Left lung (tissue), 10 donors: ENCODE data around the gene TPH2. TPM values are rescaled to one million over a fixed set of nuclear protein-coding genes. Genes with fewer than 3 reads are reported as not detected.

Source experiments
- ATAC-seq: fragments of 200-7000 bp; cut with Tn5 transposase; one replicate; pipeline ENCODE4 v1.9.1; 2020; ENCODE audit warnings: moderate library complexity
- DNase-seq, 4 donors: peaks; one replicate each; pipeline ENCODE4 v3.0.0-alpha.2; 2013 to 2020
- H3K27ac ChIP-seq, 2 donors: fragments of 200-600 bp; sonication (generic) in 1 of 2; one replicate each; pipeline versions ENCODE4 v1.5.0 to v1.8.0; 2020 to 2021
- H3K27me3 ChIP-seq, 2 donors: fragments of 200-600 bp; sonication (generic) in 1 of 2; one replicate each; pipeline versions ENCODE4 v1.5.0 to v1.8.0; 2020 to 2021
- H3K36me3 ChIP-seq, 2 donors: fragments of 200-600 bp; sonication (generic) in 1 of 2; one replicate each; pipeline versions ENCODE4 v1.5.0 to v1.8.0; 2020 to 2021
- H3K4me1 ChIP-seq, 2 donors: fragments of 200-600 bp; one replicate each; pipeline ENCODE4 v1.8.0; 2021
- H3K4me3 ChIP-seq, 2 donors: fragments of 200-600 bp; sonication (generic) in 1 of 2; one replicate each; pipeline versions ENCODE4 v1.5.0 to v1.8.0; 2020 to 2021; ENCODE audit warnings: mild to moderate bottlenecking in 1 of 2
- H3K9me3 ChIP-seq, 2 donors: fragments of 200-600 bp; sonication (generic) in 1 of 2; one replicate each; pipeline versions ENCODE4 v1.5.0 to v1.8.0; 2020 to 2021
- intact Hi-C, 2 donors: fragments of 100-400 bp; cut with DNase I; formaldehyde crosslinking; loops; one replicate each; pipeline versions ENCODE4 v1.11.2 to v1.14.2; 2022
- polyA plus RNA-seq, 6 donors: library from polyadenylated mRNA; unstranded; fragments of 120-200 nt; gene quantifications; one replicate each; pipeline ENCODE4 v1.2.1, GENCODE V29; 2013; ENCODE audit not compliant: insufficient read length in 6 of 6
- total RNA-seq, 2 donors: library from RNA; stranded (reverse); fragmentation: NEBNext Ultra II Directional; extraction: Animal tissue kit (Norgen Biotek cat#: 25700); gene quantifications; one replicate each; pipeline ENCODE4 v1.2.1, GENCODE V29; 2021
- TF ChIP-seq, protein P1 (sequence below), 2 donors: fragments of 200-600 bp; sonication (generic) in 1 of 2; IDR thresholded peaks; one replicate each; pipeline versions ENCODE4 v1.5.0 to v1.8.0; 2021; ENCODE audit warnings: antibody characterized with exemption in 2 of 2
- donor health status: DM: no; HTN: yes; CAD: no.
- donor health status: DM: no; HTN: no; CAD: no.

TPH2 gene
- total and polyA plus RNA-seq, 8 donors = 0.10 to 0.52 (median 0.25) TPM; not detected in 1

DNA sequence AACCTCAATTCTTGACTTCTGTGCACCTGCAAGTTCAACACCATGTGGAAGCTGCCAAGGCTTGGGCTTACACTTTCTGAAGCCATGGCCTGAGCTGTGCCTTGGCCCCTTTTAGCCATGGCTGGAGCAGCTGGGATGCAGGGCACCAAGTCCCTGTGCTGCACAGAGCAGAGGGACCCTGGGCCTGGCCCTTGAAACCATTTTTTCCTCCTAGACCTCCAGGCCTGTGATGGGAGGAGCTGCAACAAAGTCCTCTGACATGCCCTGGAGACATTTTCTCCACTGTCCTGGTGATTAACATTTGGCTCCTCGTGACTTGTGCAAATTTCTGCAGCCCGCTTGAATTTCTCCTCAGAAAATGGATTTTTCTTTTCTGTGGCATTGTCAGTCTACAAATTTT, 132.4 kb downstream of the TPH2 start:
- Histone ChIP-seq H3K9me3 (peaks cover 0 to 21% of the 10 kb centered on the region in 2 donors), H3K4me1 (no peaks in the 10 kb centered on the region), H3K27me3 (no peaks in the 10 kb centered on the region), H3K27ac (no peak overlapping the region), H3K4me3 (no peak overlapping the region), H3K36me3 (no peaks in the 10 kb centered on the region)
- TF ChIP-seq, protein P1, sequence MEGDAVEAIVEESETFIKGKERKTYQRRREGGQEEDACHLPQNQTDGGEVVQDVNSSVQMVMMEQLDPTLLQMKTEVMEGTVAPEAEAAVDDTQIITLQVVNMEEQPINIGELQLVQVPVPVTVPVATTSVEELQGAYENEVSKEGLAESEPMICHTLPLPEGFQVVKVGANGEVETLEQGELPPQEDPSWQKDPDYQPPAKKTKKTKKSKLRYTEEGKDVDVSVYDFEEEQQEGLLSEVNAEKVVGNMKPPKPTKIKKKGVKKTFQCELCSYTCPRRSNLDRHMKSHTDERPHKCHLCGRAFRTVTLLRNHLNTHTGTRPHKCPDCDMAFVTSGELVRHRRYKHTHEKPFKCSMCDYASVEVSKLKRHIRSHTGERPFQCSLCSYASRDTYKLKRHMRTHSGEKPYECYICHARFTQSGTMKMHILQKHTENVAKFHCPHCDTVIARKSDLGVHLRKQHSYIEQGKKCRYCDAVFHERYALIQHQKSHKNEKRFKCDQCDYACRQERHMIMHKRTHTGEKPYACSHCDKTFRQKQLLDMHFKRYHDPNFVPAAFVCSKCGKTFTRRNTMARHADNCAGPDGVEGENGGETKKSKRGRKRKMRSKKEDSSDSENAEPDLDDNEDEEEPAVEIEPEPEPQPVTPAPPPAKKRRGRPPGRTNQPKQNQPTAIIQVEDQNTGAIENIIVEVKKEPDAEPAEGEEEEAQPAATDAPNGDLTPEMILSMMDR (IDR thresholded peaks at IDR 0.05) = no peak
- no peak for DNase-seq
- intact Hi-C loops = no loop called here
- no peak for ATAC-seq

DNA sequence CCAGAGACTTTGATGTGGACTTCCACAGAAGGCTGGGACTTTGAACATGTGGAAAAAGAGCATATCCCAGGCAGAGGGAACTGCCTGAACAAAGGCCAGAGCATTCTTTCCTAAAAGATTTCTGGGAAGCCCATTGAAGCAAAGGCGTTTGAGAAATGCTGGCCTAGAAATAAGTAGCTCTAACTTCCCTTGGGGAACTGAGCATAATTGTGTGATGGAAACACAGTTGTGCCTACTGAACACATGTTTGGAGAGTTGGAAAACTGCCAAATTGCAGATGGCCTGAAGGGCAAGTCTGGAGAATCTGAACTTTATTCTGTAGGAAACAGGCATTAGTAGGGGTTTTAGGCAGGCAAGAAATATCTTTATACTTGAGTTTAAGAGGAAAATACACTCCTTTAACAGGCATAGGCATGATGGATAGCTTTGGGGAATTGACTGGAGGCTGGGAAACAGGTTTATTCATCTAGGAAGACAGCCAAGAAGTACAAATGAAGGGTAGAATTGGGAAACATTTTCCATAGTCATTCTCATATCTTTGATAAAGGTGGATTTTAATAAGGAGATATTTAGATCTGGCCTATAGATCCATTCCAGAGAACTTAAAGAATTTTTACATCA, 134.1 kb downstream of the TPH2 start:
- Histone ChIP-seq H3K36me3 (no peaks in the 10 kb centered on the region), H3K9me3 (peaks cover 0 to 21% of the 10 kb centered on the region in 2 donors), H3K4me3 (no peak overlapping the region), H3K27ac (no peak overlapping the region), H3K27me3 (no peaks in the 10 kb centered on the region), H3K4me1 (no peaks in the 10 kb centered on the region)
- no peak for ATAC-seq
- DNase-seq = peak in 2 of 4 donors; percentile 10 to 16
- TF ChIP-seq, protein P1 (IDR thresholded peaks at IDR 0.05) = no peak
- intact Hi-C loops = no loop called here

DNA sequence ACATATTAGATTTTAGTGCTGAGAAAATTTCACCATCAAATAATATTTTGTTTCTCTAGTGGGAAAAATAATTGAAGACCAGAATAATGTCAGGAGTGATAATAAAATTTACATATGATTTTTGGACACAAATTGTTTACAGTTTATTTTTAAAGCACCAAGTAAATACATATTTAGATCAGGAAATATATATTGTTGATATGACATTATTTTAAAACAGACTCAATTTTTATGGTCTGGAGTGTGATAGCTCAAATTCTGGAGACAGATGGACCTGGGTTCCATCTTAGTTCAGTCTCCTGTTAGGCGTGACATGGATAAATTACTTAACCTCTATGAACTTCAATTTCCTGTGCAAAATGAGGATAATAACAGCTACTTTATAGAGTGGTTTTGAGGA, 135.4 kb downstream of the TPH2 start:
- no peak for DNase-seq

DNA sequence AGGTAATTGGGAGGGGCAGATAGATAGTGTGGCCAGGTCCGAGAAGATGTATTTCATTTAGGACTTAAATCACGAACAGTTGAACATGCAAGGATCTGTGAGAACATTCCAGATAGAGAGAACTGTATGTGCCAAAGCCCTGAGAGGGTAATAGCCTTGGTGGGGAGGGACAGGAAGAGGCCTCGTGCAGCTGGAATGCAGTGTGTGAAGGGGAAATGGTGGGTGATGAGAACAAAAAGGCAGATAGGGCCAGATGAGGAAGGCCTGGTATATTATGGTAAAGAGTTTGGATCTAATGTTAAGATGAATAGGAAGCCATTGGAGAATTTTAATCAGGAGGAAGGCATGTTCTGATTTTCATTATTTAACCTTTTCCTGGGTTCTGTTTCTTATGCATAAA, 136.3 kb downstream of the TPH2 start:
- intact Hi-C loops = no loop called here
- no peaks in the 10 kb centered on the region for H3K36me3 ChIP-seq
- ATAC-seq (no peak), DNase-seq (no peak)
- TF ChIP-seq, protein P1 (IDR thresholded peaks at IDR 0.05) = no peak
- no peaks in the 10 kb centered on the region for H3K4me1 ChIP-seq
- no peak overlapping the region for H3K27ac ChIP-seq
- H3K4me3 ChIP-seq = no peak overlapping the region
- no peaks in the 10 kb centered on the region for H3K27me3 ChIP-seq
- peaks cover 0 to 18% of the 10 kb centered on the region in 2 donors for H3K9me3 ChIP-seq

More for the DNA sequence above, 135.4 kb downstream of the TPH2 start:
- H3K27me3 ChIP-seq = no peaks in the 10 kb centered on the region
- no peak overlapping the region for H3K27ac ChIP-seq
- no peak for ATAC-seq
- TF ChIP-seq, protein P1 (IDR thresholded peaks at IDR 0.05) = no peak
- no peaks in the 10 kb centered on the region for H3K4me1 ChIP-seq
- H3K36me3 ChIP-seq = no peaks in the 10 kb centered on the region
- H3K9me3 ChIP-seq = peaks cover 0 to 21% of the 10 kb centered on the region in 2 donors
- intact Hi-C loops = no loop called here
- no peak overlapping the region for H3K4me3 ChIP-seq

DNA sequence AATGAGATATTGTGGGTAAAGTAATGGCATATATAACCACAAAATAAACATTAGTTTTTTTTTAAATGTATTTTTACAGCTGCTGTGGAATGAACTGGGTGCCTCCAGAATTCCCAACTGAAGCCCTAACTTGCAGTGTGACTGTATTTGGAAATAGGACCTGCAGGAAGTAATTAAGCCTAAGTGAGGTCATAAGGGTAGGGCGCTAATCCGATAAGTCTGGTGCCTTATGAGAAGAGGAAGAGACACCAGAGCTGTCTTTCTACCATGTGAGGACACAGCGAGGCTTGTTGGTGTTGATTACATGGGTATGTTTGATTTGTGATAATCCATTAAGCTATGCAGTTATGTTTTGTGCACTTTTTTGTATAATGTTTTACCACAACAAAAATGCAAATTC, 136.8 kb downstream of the TPH2 start:
- ATAC-seq = no peak
- H3K27ac ChIP-seq = no peak overlapping the region
- intact Hi-C loops = no loop called here

More for the DNA sequence above, 136.8 kb downstream of the TPH2 start:
- no peak overlapping the region for H3K4me3 ChIP-seq
- TF ChIP-seq, protein P1 (IDR thresholded peaks at IDR 0.05) = no peak
- H3K36me3 ChIP-seq = no peaks in the 10 kb centered on the region
- H3K9me3 ChIP-seq = peaks cover 0 to 14% of the 10 kb centered on the region in 2 donors
- no peaks in the 10 kb centered on the region for H3K4me1 ChIP-seq
- H3K27me3 ChIP-seq = no peaks in the 10 kb centered on the region
- DNase-seq = no peak
